SK-N-SH treated with all-trans-retinoic acid at 6 μM for 48 hours (cell line): ENCODE data around the gene C2orf80.
"Not testable (repeated sequence)": the region's sequence is repeated elsewhere in the genome, so short reads cannot be mapped to it uniquely, and the experiment has no call there.

Source experiments
- ATAC-seq: fragments of 200-7000 bp; cut with Tn5 transposase; 3 replicates; pipeline ENCODE4 v1.9.1; 2020; ENCODE audit warnings: mild to moderate bottlenecking, moderate library complexity
- ARNTL ChIP-seq: fragments of 450-650 bp; formaldehyde crosslinking; IDR thresholded peaks from 2 replicates; pipeline ENCODE4 v1.5.0; 2020; ENCODE audit warnings: low read depth, mild to moderate bottlenecking, moderate library complexity, borderline replicate concordance
- CSDC2 ChIP-seq: fragments of 250-450 bp; sonication (Bioruptor Pico); IDR thresholded peaks from 2 replicates; pipeline ENCODE4 v1.5.0; 2020; ENCODE audit warnings: mild to moderate bottlenecking, moderate library complexity
- ESRRG ChIP-seq: fragments of 250-450 bp; sonication (Bioruptor Pico); IDR thresholded peaks from 2 replicates; pipeline ENCODE4 v1.6.1; 2021; ENCODE audit warnings: mild to moderate bottlenecking
- GLIS3 ChIP-seq: fragments of 250-450 bp; sonication (Bioruptor Pico); IDR thresholded peaks from 2 replicates; pipeline ENCODE4 v1.5.0; 2020; ENCODE audit warnings: mild to moderate bottlenecking, moderate library complexity
- ISL1 ChIP-seq: fragments of 250-450 bp; sonication (Bioruptor Pico); IDR thresholded peaks from 2 replicates; pipeline ENCODE4 v2.1.2; 2022; ENCODE audit warnings: mild to moderate bottlenecking, moderate library complexity
- OSR1 ChIP-seq: fragments of 250-450 bp; sonication (Bioruptor Pico); IDR thresholded peaks from 2 replicates; pipeline ENCODE4 v1.8.0; 2022; ENCODE audit warnings: moderate library complexity, mild to moderate bottlenecking, inconsistent platforms
- PPARA ChIP-seq: fragments of 250-450 bp; sonication (Bioruptor Pico); IDR thresholded peaks from 2 replicates; pipeline ENCODE4 v1.5.0; 2020; ENCODE audit warnings: mild to moderate bottlenecking, borderline replicate concordance
- RARB ChIP-seq: fragments of 250-450 bp; sonication (Bioruptor Pico); IDR thresholded peaks from 2 replicates; pipeline ENCODE4 v1.8.0; 2021; ENCODE audit warnings: mild to moderate bottlenecking, moderate library complexity
- SNAI2 ChIP-seq: fragments of 250-450 bp; sonication (Bioruptor Pico); IDR thresholded peaks from 2 replicates; pipeline ENCODE4 v1.5.0; 2020; ENCODE audit warnings: mild to moderate bottlenecking, moderate library complexity
- TCF4 ChIP-seq: fragments of 250-450 bp; sonication (Bioruptor Pico); IDR thresholded peaks from 2 replicates; pipeline ENCODE4 v1.8.0; 2021; ENCODE audit warnings: mild to moderate bottlenecking, moderate library complexity, borderline replicate concordance
- TOX ChIP-seq: fragments of 250-450 bp; sonication (Bioruptor Pico); IDR thresholded peaks from 2 replicates; pipeline ENCODE4 v1.8.0; 2021; ENCODE audit warnings: mild to moderate bottlenecking, moderate library complexity, borderline replicate concordance
- ZC3H10 ChIP-seq: fragments of 250-450 bp; sonication (Bioruptor Pico); IDR thresholded peaks from 2 replicates; pipeline ENCODE4 v1.5.1; 2021; ENCODE audit warnings: mild to moderate bottlenecking, moderate library complexity
- ZFP30 ChIP-seq: fragments of 450-650 bp; formaldehyde crosslinking; IDR thresholded peaks from 2 replicates; pipeline ENCODE4 v1.5.0; 2022; ENCODE audit warnings: mild to moderate bottlenecking, moderate library complexity
- ZNF565 ChIP-seq: fragments of 450-650 bp; formaldehyde crosslinking; conservative IDR thresholded peaks from 2 replicates; pipeline ENCODE4 v1.5.0; 2020; ENCODE audit warnings: low read depth, mild to moderate bottlenecking, moderate library complexity
- TF ChIP-seq, protein P1 (sequence below): fragments of 250-450 bp; sonication (Bioruptor Pico); IDR thresholded peaks from 2 replicates; pipeline ENCODE4 v1.8.0; 2020; ENCODE audit warnings: mild to moderate bottlenecking, moderate library complexity, borderline replicate concordance
- TF ChIP-seq, protein P2 (sequence below): fragments of 250-450 bp; sonication (Bioruptor Pico); IDR thresholded peaks from 2 replicates; pipeline ENCODE4 v1.5.0; 2020; ENCODE audit warnings: mild to moderate bottlenecking, moderate library complexity
- TF ChIP-seq, protein P3 (sequence below): fragments of 250-450 bp; sonication (Bioruptor Pico); IDR thresholded peaks from 2 replicates; pipeline ENCODE4 v1.5.1; 2020; ENCODE audit warnings: low read depth, mild to moderate bottlenecking, moderate library complexity
- TF ChIP-seq, protein P4 (sequence below): fragments of 250-450 bp; sonication (Bioruptor Pico); IDR thresholded peaks from 2 replicates; pipeline ENCODE4 v1.8.0; 2021; ENCODE audit warnings: low read depth, mild to moderate bottlenecking, moderate library complexity, borderline replicate concordance

Gene C2orf80

DNA sequence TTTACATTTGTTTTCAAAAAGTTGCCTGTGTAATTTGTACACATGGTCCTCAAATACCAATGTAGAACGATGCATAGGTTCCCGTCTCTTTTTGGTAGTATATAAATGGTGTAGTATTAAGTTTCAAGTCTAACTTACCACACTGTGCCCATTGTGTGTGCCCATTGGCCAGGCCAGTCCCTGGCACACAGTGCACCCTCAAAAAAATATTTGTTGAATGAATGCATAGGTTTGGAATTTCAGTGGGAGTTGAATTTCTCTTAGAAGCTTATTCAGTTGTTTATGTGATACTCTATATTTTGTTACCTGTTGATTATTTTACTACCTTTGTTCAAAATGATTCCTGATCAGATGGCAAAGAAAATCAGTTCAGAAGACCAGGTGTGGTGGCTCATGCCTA lies 35.0 kb upstream of the C2orf80 start:
- ATAC-seq, result no peak
- no peak for TF ChIP-seq ZC3H10 (CRISPR knock-in tag)
- TF ChIP-seq TOX (CRISPR knock-in tag), result no peak
- TF ChIP-seq, protein P1, sequence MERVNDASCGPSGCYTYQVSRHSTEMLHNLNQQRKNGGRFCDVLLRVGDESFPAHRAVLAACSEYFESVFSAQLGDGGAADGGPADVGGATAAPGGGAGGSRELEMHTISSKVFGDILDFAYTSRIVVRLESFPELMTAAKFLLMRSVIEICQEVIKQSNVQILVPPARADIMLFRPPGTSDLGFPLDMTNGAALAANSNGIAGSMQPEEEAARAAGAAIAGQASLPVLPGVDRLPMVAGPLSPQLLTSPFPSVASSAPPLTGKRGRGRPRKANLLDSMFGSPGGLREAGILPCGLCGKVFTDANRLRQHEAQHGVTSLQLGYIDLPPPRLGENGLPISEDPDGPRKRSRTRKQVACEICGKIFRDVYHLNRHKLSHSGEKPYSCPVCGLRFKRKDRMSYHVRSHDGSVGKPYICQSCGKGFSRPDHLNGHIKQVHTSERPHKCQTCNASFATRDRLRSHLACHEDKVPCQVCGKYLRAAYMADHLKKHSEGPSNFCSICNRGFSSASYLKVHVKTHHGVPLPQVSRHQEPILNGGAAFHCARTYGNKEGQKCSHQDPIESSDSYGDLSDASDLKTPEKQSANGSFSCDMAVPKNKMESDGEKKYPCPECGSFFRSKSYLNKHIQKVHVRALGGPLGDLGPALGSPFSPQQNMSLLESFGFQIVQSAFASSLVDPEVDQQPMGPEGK (CRISPR knock-in tag), result no peak
- no peak for TF ChIP-seq OSR1 (CRISPR knock-in tag)
- no peak for TF ChIP-seq RARB (CRISPR knock-in tag)
- no peak for TF ChIP-seq GLIS3 (CRISPR knock-in tag)
- no peak for TF ChIP-seq ZNF565 (CRISPR knock-in tag)
- TF ChIP-seq, all 23 proteins: peak for 0

DNA sequence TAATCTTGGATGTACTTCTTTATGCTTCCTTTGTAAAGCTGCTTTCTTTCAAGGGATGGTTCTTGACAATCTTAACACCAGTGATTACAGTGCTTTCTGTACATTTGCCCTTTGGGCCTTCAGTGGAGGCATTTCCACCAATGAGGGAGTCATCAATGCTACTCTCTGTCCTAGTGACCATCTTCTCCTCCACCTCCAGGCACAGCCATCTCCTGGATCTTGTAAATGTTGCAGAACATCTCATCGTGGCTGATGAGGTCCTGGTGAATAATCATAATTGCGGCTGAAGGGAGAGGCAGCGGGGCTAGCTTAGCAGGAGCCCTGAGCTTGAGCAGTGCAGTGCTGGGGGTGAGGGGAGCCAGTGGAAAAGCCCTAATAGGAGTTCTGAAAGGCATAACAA lies 32.5 kb upstream of the C2orf80 start:
- no peak for ATAC-seq
- no peak for TF ChIP-seq ESRRG (CRISPR knock-in tag)
- TF ChIP-seq ZFP30 (CRISPR knock-in tag), result no peak
- no peak for TF ChIP-seq ARNTL
- TF ChIP-seq ZNF565 (CRISPR knock-in tag), result no peak
- TF ChIP-seq, protein P1 (CRISPR knock-in tag), result no peak
- TF ChIP-seq ISL1, result no peak
- no peak for TF ChIP-seq GLIS3 (CRISPR knock-in tag)
- TF ChIP-seq OSR1 (CRISPR knock-in tag), result no peak
- TF ChIP-seq TCF4 (CRISPR knock-in tag), result no peak
- no peak for TF ChIP-seq TOX (CRISPR knock-in tag)

DNA sequence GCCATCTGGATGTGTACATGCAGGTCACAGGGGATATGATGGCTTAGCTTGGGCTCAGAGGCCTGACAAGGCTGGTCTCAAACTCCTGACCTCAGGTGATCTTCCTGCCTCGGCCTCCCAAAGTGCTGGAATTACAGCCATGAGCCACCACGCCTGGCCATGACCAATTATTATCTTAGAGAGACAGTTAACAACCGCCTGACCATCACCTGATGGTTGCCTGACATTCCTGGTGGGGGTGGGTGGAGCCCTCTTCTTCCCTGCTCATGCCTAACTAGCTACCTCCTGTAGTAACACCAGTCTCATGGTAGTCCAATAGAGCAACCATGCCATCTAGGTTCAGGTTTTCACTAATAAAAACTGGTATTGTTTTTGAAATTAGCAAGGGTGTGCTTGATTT lies 32.0 kb upstream of the C2orf80 start:
- not testable (repeated sequence) for ATAC-seq

DNA sequence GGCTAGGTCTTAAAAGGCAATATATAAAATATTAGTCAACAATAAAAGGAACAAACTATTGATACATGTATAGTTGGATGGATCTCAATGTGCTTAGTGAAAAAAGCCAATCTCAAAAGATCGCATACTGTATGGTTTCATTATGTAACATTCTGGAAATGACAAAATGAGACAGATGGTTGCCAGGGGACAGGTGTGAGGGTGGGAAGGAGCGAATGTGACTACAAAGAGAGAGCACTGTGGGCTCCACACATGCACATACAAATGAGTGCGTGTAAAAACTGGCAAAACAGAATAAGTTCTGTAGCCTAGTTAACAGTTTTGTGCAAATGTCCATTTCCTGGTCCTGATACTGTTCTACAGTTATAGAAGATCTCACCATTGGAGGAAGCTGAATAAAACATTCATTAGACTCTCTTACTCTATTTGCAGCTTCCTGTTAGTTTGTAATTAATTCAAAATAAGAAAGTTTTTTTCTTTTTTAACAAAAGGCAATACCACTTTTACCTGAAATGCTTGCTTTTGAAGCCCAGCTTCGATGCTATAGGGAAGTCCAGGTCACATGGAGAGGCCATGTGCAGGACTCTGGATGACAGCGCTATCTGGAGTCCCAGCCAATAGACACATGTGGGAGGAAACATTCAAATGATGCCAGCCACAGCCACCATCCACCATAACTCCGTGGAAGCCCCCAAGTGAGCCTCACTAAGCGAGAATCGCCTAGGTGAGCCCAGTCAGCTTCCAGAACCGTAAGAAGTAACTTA lies 21.0 kb upstream of the C2orf80 start:
- no peak for TF ChIP-seq ZC3H10 (CRISPR knock-in tag)
- TF ChIP-seq, protein P2, sequence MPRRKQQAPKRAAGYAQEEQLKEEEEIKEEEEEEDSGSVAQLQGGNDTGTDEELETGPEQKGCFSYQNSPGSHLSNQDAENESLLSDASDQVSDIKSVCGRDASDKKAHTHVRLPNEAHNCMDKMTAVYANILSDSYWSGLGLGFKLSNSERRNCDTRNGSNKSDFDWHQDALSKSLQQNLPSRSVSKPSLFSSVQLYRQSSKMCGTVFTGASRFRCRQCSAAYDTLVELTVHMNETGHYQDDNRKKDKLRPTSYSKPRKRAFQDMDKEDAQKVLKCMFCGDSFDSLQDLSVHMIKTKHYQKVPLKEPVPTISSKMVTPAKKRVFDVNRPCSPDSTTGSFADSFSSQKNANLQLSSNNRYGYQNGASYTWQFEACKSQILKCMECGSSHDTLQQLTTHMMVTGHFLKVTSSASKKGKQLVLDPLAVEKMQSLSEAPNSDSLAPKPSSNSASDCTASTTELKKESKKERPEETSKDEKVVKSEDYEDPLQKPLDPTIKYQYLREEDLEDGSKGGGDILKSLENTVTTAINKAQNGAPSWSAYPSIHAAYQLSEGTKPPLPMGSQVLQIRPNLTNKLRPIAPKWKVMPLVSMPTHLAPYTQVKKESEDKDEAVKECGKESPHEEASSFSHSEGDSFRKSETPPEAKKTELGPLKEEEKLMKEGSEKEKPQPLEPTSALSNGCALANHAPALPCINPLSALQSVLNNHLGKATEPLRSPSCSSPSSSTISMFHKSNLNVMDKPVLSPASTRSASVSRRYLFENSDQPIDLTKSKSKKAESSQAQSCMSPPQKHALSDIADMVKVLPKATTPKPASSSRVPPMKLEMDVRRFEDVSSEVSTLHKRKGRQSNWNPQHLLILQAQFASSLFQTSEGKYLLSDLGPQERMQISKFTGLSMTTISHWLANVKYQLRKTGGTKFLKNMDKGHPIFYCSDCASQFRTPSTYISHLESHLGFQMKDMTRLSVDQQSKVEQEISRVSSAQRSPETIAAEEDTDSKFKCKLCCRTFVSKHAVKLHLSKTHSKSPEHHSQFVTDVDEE (CRISPR knock-in tag), result no peak
- TF ChIP-seq ISL1, result no peak
- TF ChIP-seq, protein P3, sequence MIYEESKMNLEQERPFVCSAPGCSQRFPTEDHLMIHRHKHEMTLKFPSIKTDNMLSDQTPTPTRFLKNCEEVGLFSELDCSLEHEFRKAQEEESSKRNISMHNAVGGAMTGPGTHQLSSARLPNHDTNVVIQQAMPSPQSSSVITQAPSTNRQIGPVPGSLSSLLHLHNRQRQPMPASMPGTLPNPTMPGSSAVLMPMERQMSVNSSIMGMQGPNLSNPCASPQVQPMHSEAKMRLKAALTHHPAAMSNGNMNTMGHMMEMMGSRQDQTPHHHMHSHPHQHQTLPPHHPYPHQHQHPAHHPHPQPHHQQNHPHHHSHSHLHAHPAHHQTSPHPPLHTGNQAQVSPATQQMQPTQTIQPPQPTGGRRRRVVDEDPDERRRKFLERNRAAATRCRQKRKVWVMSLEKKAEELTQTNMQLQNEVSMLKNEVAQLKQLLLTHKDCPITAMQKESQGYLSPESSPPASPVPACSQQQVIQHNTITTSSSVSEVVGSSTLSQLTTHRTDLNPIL, result no peak
- TF ChIP-seq TCF4 (CRISPR knock-in tag), result no peak
- no peak for TF ChIP-seq SNAI2
- TF ChIP-seq, protein P4, sequence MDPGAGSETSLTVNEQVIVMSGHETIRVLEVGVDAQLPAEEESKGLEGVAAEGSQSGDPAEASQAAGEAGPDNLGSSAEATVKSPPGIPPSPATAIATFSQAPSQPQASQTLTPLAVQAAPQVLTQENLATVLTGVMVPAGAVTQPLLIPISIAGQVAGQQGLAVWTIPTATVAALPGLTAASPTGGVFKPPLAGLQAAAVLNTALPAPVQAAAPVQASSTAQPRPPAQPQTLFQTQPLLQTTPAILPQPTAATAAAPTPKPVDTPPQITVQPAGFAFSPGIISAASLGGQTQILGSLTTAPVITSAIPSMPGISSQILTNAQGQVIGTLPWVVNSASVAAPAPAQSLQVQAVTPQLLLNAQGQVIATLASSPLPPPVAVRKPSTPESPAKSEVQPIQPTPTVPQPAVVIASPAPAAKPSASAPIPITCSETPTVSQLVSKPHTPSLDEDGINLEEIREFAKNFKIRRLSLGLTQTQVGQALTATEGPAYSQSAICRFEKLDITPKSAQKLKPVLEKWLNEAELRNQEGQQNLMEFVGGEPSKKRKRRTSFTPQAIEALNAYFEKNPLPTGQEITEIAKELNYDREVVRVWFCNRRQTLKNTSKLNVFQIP (CRISPR knock-in tag), result no peak
- TF ChIP-seq OSR1 (CRISPR knock-in tag), result no peak
- TF ChIP-seq ESRRG (CRISPR knock-in tag), result no peak
- TF ChIP-seq ARNTL, result no peak
- TF ChIP-seq TOX (CRISPR knock-in tag), result no peak
- TF ChIP-seq CSDC2, result no peak
- TF ChIP-seq PPARA, result no peak
- TF ChIP-seq, protein P1 (CRISPR knock-in tag), result no peak
- no peak for TF ChIP-seq GLIS3 (CRISPR knock-in tag)
- no peak for TF ChIP-seq ZFP30 (CRISPR knock-in tag)
- ATAC-seq, result no peak
